ENCODE data around the gene AMDHD2. TPM values are rescaled to one million over a fixed set of nuclear protein-coding genes. Genes with fewer than 3 reads are reported as not detected.
A peak's percentile ranks its signal among the peaks of the same experiment; 100 is the strongest.

AMDHD2 gene
- total and polyA plus RNA-seq, 2 of the 13 experiments (the other 11 are each of a cell fraction or from before 2014, with no cell fraction given), result 33.5 to 39.1 TPM

DNA sequence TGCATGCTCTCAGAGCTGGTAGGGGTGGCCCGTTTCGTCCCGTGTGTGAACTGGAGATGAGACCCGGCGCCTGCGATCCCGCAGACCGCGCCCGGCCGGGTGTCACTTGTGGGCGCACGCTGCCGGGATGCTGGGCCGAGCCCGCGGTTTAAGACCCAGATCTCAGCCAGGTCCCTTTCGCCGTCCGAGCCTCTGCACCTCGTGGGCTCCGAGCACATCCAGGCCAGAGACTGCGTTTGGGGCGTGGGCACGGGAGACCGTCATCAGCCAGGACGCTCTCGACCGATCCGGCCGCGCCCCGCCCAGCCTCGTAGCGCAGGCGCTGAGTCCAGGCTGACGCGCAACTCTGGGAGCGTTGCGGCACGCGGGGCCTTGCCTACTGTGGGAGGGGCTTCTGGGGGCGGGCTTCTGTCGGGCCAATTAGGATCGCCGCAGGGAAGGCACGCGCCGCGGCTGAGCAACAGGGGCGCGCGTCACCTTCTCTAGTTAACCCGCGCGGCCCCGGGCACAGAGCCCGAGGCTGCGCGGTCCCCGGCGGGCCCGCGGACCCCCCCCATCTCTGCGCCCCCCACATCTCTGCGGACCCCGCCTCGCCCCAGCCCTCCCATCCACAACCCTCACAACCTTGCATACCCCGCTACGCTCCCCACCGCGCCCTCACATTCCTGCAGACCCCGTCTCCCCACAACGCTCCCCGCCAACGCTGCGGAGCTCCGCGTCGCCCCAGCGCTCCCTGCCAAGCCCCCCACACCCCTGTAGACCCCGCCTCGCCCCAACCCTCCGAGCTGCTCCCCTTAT is 11.7 kb downstream of the AMDHD2 start (continued):
- peak; percentile 95; the same call in 1 of the 2 replicates for TF ChIP-seq ZNF326 (CRISPR knock-in tag; IDR thresholded peaks at IDR 0.05; ENCODE audit: borderline replicate concordance)
- TF ChIP-seq, protein P1, sequence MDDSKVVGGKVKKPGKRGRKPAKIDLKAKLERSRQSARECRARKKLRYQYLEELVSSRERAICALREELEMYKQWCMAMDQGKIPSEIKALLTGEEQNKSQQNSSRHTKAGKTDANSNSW (CRISPR knock-in tag; IDR thresholded peaks at IDR 0.05; ENCODE audit: borderline replicate concordance), result peak; percentile 80; the same call in 1 of the 2 replicates
- TF ChIP-seq, protein P2, sequence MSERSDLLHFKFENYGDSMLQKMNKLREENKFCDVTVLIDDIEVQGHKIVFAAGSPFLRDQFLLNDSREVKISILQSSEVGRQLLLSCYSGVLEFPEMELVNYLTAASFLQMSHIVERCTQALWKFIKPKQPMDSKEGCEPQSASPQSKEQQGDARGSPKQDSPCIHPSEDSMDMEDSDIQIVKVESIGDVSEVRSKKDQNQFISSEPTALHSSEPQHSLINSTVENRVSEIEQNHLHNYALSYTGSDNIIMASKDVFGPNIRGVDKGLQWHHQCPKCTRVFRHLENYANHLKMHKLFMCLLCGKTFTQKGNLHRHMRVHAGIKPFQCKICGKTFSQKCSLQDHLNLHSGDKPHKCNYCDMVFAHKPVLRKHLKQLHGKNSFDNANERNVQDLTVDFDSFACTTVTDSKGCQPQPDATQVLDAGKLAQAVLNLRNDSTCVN (CRISPR knock-in tag; IDR thresholded peaks at IDR 0.05; ENCODE audit: borderline replicate concordance), result peak; percentile 35; the same call in 1 of the 2 replicates
- TF ChIP-seq RXRA (CRISPR knock-in tag; IDR thresholded peaks at IDR 0.05), result peak; percentile 81; the same call in 1 of the 2 replicates
- TF ChIP-seq ZNF563 (CRISPR knock-in tag; IDR thresholded peaks at IDR 0.05), result peak; percentile 34; the same call in 1 of the 2 replicates
- TF ChIP-seq, protein P3, sequence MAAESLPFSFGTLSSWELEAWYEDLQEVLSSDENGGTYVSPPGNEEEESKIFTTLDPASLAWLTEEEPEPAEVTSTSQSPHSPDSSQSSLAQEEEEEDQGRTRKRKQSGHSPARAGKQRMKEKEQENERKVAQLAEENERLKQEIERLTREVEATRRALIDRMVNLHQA (CRISPR knock-in tag; IDR thresholded peaks at IDR 0.05), result no peak
- TF ChIP-seq, protein P4, sequence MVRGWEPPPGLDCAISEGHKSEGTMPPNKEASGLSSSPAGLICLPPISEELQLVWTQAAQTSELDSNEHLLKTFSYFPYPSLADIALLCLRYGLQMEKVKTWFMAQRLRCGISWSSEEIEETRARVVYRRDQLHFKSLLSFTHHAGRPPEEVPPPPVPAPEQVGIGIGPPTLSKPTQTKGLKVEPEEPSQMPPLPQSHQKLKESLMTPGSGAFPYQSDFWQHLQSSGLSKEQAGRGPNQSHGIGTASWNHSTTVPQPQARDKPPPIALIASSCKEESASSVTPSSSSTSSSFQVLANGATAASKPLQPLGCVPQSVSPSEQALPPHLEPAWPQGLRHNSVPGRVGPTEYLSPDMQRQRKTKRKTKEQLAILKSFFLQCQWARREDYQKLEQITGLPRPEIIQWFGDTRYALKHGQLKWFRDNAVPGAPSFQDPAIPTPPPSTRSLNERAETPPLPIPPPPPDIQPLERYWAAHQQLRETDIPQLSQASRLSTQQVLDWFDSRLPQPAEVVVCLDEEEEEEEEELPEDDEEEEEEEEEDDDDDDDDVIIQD (CRISPR knock-in tag; IDR thresholded peaks at IDR 0.05; ENCODE audit: low read depth), result no peak
- peak; percentile 72 for TF ChIP-seq ZNF564 (CRISPR knock-in tag; IDR thresholded peaks at IDR 0.05)
- no peak for TF ChIP-seq ZNF264 (CRISPR knock-in tag; IDR thresholded peaks at IDR 0.05)
- no peak for TF ChIP-seq ZBTB42 (CRISPR knock-in tag; IDR thresholded peaks at IDR 0.05)
- TF ChIP-seq SKI (IDR thresholded peaks at IDR 0.05; ENCODE audit: partially characterized antibody), result no peak
- TF ChIP-seq RXRB (CRISPR knock-in tag; IDR thresholded peaks at IDR 0.05; ENCODE audit: borderline replicate concordance), result 0 out of 2 replicates have a peak, but pooled peaks have one; percentile 49
- no peak for TF ChIP-seq HOXA9 (CRISPR knock-in tag; IDR thresholded peaks at IDR 0.05; ENCODE audit: borderline replicate concordance)
- peak; percentile 79; the same call in 1 of the 2 replicates for TF ChIP-seq GABPB1 (CRISPR knock-in tag; IDR thresholded peaks at IDR 0.05)
- no peak for TF ChIP-seq ZNF570 (CRISPR knock-in tag; IDR thresholded peaks at IDR 0.05; ENCODE audit: borderline replicate concordance)
- TF ChIP-seq THAP11 (CRISPR knock-in tag; IDR thresholded peaks at IDR 0.05), result peak; percentile 66
- TF ChIP-seq GATA4 (IDR thresholded peaks at IDR 0.05; ENCODE audit: borderline replicate concordance, low read depth), result 0 out of 2 replicates have a peak, but pooled peaks have one; percentile 54
- TF ChIP-seq, protein P5, sequence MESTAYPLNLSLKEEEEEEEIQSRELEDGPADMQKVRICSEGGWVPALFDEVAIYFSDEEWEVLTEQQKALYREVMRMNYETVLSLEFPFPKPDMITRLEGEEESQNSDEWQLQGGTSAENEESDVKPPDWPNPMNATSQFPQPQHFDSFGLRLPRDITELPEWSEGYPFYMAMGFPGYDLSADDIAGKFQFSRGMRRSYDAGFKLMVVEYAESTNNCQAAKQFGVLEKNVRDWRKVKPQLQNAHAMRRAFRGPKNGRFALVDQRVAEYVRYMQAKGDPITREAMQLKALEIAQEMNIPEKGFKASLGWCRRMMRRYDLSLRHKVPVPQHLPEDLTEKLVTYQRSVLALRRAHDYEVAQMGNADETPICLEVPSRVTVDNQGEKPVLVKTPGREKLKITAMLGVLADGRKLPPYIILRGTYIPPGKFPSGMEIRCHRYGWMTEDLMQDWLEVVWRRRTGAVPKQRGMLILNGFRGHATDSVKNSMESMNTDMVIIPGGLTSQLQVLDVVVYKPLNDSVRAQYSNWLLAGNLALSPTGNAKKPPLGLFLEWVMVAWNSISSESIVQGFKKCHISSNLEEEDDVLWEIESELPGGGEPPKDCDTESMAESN (CRISPR knock-in tag; conservative IDR thresholded peaks at IDR 0.05), result peak; percentile 42; the same call in 1 of the 2 replicates
- TF ChIP-seq BCL6 (CRISPR knock-in tag; IDR thresholded peaks at IDR 0.05), result no peak; the same call in 1 of the 2 replicates
- TF ChIP-seq ZNF234 (CRISPR knock-in tag; conservative IDR thresholded peaks at IDR 0.05), result no peak
